Kidney epithelial cell (primary cell): ENCODE measurements around the gene SPAG16. TPM values are rescaled to one million over a fixed set of nuclear protein-coding genes. Genes with fewer than 3 reads are reported as not detected.

ENCODE experiments used
- DNase-seq: peaks from one replicate; pipeline ENCODE4 v3.0.0-alpha.2; 2010; ENCODE audit warnings: low read depth
- H3K27me3 ChIP-seq: 2 replicates; pipeline ENCODE4 v1.6.0; 2011; ENCODE audit warnings: low read length; ENCODE audit not compliant: control insufficient read depth, insufficient read depth
- H3K36me3 ChIP-seq: 2 replicates; pipeline ENCODE4 v1.5.1; 2011; ENCODE audit warnings: low read length; ENCODE audit not compliant: control insufficient read depth, insufficient read depth
- H3K4me3 ChIP-seq: 2 replicates; pipeline ENCODE4 v1.5.1; 2011; ENCODE audit warnings: low read depth, mild to moderate bottlenecking, control low read depth, low read length
- CTCF ChIP-seq: IDR thresholded peaks from 2 replicates; pipeline ENCODE4 v1.5.1; 2011; ENCODE audit warnings: mild to moderate bottlenecking, moderate library complexity, low read length, control low read depth, inconsistent platforms; ENCODE audit not compliant: insufficient read depth, poor library complexity, severe bottlenecking
- total RNA-seq: library from RNA; depleted of rRNA; stranded (reverse); fragments of >200 nt; gene quantifications from 2 replicates; pipeline ENCODE4 v1.2.3, GENCODE V29; 2015

SPAG16 gene
- total RNA-seq, 1 donor from 2014 or later = 16.1 TPM

- no peak for TF ChIP-seq CTCF
- Histone ChIP-seq H3K4me3 (no peak overlapping the region), H3K36me3 (no peaks in the 10 kb centered on the region), H3K27me3 (no peaks in the 10 kb centered on the region)
- DNase-seq = no peak
Measured at GRCh38 chr2:213306316-213306942, 22.2 kb downstream of the SPAG16 start.

- TF ChIP-seq CTCF = no peak
- DNase-seq = no peak
- Histone ChIP-seq H3K27me3 (no peaks in the 10 kb centered on the region), H3K4me3 (no peak overlapping the region), H3K36me3 (no peaks in the 10 kb centered on the region)
Measured at GRCh38 chr2:213315168-213315876, 31.1 kb downstream of the SPAG16 start.

- DNase-seq = no peak
- Histone ChIP-seq H3K36me3 (no peaks in the 10 kb centered on the region), H3K4me3 (no peak overlapping the region), H3K27me3 (no peaks in the 10 kb centered on the region)
- TF ChIP-seq CTCF = no peak
Measured at GRCh38 chr2:213316001-213316735, 31.9 kb downstream of the SPAG16 start.

- no peaks in the 10 kb centered on the region for H3K27me3 ChIP-seq
- H3K36me3 ChIP-seq = no peaks in the 10 kb centered on the region
- TF ChIP-seq CTCF = no peak
- DNase-seq = no peak
- no peak overlapping the region for H3K4me3 ChIP-seq
Measured at GRCh38 chr2:213317929-213318328, 33.7 kb downstream of the SPAG16 start.

GRCh38 chr2:213320604-213321003 is 36.3 kb downstream of the SPAG16 start:
- H3K36me3 ChIP-seq = no peaks in the 10 kb centered on the region
- TF ChIP-seq CTCF = no peak
- no peaks in the 10 kb centered on the region for H3K27me3 ChIP-seq
- DNase-seq = no peak
- H3K4me3 ChIP-seq = no peak overlapping the region
